H1 (cell line): ENCODE results near the gene THYN1. TPM values are rescaled to one million over a fixed set of nuclear protein-coding genes. Genes with fewer than 3 reads are reported as not detected.

Source experiments
- CTCF ChIA-PET: fragments of 300-600 bp; sonication (Branson Sonifier 250); formaldehyde crosslinking; loops from one replicate; lab custom pipeline; 2021; ENCODE audit not compliant: partially characterized antibody; lab: Charles Lee
- POLR2A ChIA-PET: fragments of 300-600 bp; sonication (Branson Sonifier 250); formaldehyde crosslinking; loops from one replicate; lab custom pipeline; 2021; ENCODE audit warnings: inconsistent platforms; ENCODE audit not compliant: partially characterized antibody; lab: Charles Lee
- DNase-seq, 2 experiments: peaks; one replicate each; pipeline versions ENCODE4 v3.0.0 to v3.0.0-alpha.2; 2010 to 2022; ENCODE audit warnings: low spot score in 2 of 2, low read depth in 1 of 2, mixed read lengths in 1 of 2
- FAIRE-seq: peaks from 2 replicates; lab custom pipeline; 2011; peaks lifted over from hg19 to GRCh38; lab: Jason Lieb, UNC
- H2AFZ ChIP-seq: 2 replicates; pipeline ENCODE4 v1.8.1; 2012; ENCODE audit warnings: low read length, inconsistent platforms
- H2AK5ac ChIP-seq: 2 replicates; pipeline ENCODE4 v1.6.1; 2013; ENCODE audit warnings: low read depth, low read length
- H2BK120ac ChIP-seq: replicated peaks from 2 replicates; pipeline ENCODE3; 2013; ENCODE audit warnings: low read depth, low read length, inconsistent platforms
- H2BK12ac ChIP-seq: 2 replicates; pipeline ENCODE4 v1.6.1; 2013; ENCODE audit warnings: low read depth, low read length
- H2BK15ac ChIP-seq: 2 replicates; pipeline ENCODE4 v1.6.1; 2013; ENCODE audit warnings: low read length
- H2BK20ac ChIP-seq: 2 replicates; pipeline ENCODE4 v1.6.1; 2013; ENCODE audit warnings: low read length
- H2BK5ac ChIP-seq: 2 replicates; pipeline ENCODE4 v1.6.1; 2013; ENCODE audit warnings: low read depth, low read length
- H3K14ac ChIP-seq: 2 replicates; pipeline ENCODE4 v1.6.1; 2013; ENCODE audit warnings: inconsistent platforms; ENCODE audit not compliant: insufficient read length
- H3K18ac ChIP-seq: 2 replicates; pipeline ENCODE4 v1.6.1; 2013; ENCODE audit warnings: low read length; ENCODE audit errors: extremely low read depth
- H3K23ac ChIP-seq: 2 replicates; pipeline ENCODE4 v1.6.1; 2013; ENCODE audit warnings: inconsistent platforms; ENCODE audit not compliant: insufficient read length
- H3K23me2 ChIP-seq: 2 replicates; pipeline ENCODE4 v1.6.1; 2013; ENCODE audit warnings: low read depth, low read length
- H3K27ac ChIP-seq: 2 replicates; pipeline ENCODE4 v1.6.1; 2011; ENCODE audit warnings: low read depth, low read length, inconsistent platforms
- H3K27me3 ChIP-seq, 4 experiments: replicated peaks in 1 of 4; 1 replicate in 1 of 4; 2 replicates in 3 of 4; pipeline versions ENCODE4 v1.6.1 to v1.8.1; 2011 to 2013; ENCODE audit warnings: low read length in 3 of 4, mild to moderate bottlenecking in 3 of 4, inconsistent platforms in 2 of 4, mixed read lengths in 2 of 4, moderate library complexity in 1 of 4; ENCODE audit not compliant: control insufficient read depth in 3 of 4, insufficient read depth in 3 of 4; ENCODE audit errors: extremely low read depth in 1 of 4
- H3K36me3 ChIP-seq, 4 experiments: 2 replicates each; pipeline versions ENCODE4 v1.6.1 to v1.8.1; 2011 to 2013; ENCODE audit warnings: mild to moderate bottlenecking in 4 of 4, low read length in 3 of 4, moderate library complexity in 2 of 4, control low read depth in 1 of 4, inconsistent platforms in 1 of 4; ENCODE audit not compliant: insufficient read depth in 4 of 4, control insufficient read depth in 2 of 4
- H3K4ac ChIP-seq: replicated peaks from 2 replicates; pipeline ENCODE3; 2013; ENCODE audit warnings: low read length, low read depth, mixed read lengths, inconsistent platforms; ENCODE audit not compliant: insufficient read length
- H3K4me1 ChIP-seq, 4 experiments: replicated peaks in 1 of 4; 1 replicate in 1 of 4; 2 replicates in 3 of 4; pipeline versions ENCODE4 v1.6.1 to v1.8.1; 2011 to 2013; ENCODE audit warnings: low read length in 3 of 4, inconsistent platforms in 2 of 4, mixed read lengths in 1 of 4; ENCODE audit not compliant: insufficient read depth in 4 of 4, control insufficient read depth in 3 of 4
- H3K4me2 ChIP-seq, 2 experiments: 2 replicates each; pipeline versions ENCODE4 v1.6.1 to v1.8.1; 2011 to 2013; ENCODE audit warnings: low read depth in 2 of 2, low read length in 2 of 2, control low read depth in 1 of 2, inconsistent platforms in 1 of 2, mild to moderate bottlenecking in 1 of 2; ENCODE audit not compliant: insufficient read depth in 1 of 2
- H3K4me3 ChIP-seq, 4 experiments: fragments of 200-600, 300-600 bp in 1 of 4; sonication (generic), shearing (Covaris generic), sonication (Bioruptor Twin) in 1 of 4; 2 replicates each; pipeline versions ENCODE4 v1.5.1 to v1.8.1; 2011 to 2016; ENCODE audit warnings: low read length in 4 of 4, low read depth in 3 of 4, control low read depth in 2 of 4, inconsistent platforms in 2 of 4, mild to moderate bottlenecking in 2 of 4, mixed read lengths in 1 of 4, moderate library complexity in 1 of 4; ENCODE audit not compliant: insufficient read depth in 2 of 4; ENCODE audit errors: extremely low read depth in 1 of 4
- H3K56ac ChIP-seq: replicated peaks from 2 replicates; pipeline ENCODE3; 2013; ENCODE audit warnings: low read depth, mild to moderate bottlenecking, mixed read lengths, low read length, inconsistent platforms; ENCODE audit not compliant: insufficient read length
- H3K79me1 ChIP-seq: 2 replicates; pipeline ENCODE4 v1.6.1; 2013; ENCODE audit warnings: low read depth, low read length, control low read depth
- H3K79me2 ChIP-seq, 2 experiments: 2 replicates each; pipeline versions ENCODE4 v1.6.1 to v1.8.1; 2012 to 2013; ENCODE audit warnings: low read length in 2 of 2, mild to moderate bottlenecking in 2 of 2, inconsistent platforms in 1 of 2; ENCODE audit not compliant: insufficient read depth in 2 of 2, control insufficient read depth in 1 of 2
- H3K9ac ChIP-seq, 4 experiments: replicated peaks in 1 of 4; 1 replicate in 1 of 4; 2 replicates in 3 of 4; pipeline versions ENCODE4 v1.6.1 to v1.8.1; 2011 to 2013; ENCODE audit warnings: low read depth in 3 of 4, low read length in 3 of 4, control low read depth in 2 of 4, mild to moderate bottlenecking in 2 of 4, moderate library complexity in 2 of 4, inconsistent platforms in 1 of 4; ENCODE audit errors: extremely low read depth in 1 of 4
- H3K9me3 ChIP-seq, 2 experiments: 2 replicates each; pipeline versions ENCODE4 v1.6.1 to v1.8.1; 2012 to 2013; ENCODE audit warnings: mild to moderate bottlenecking in 2 of 2, moderate library complexity in 2 of 2, control low read depth in 1 of 2, inconsistent platforms in 1 of 2, low read depth in 1 of 2, low read length in 1 of 2, mixed read lengths in 1 of 2; ENCODE audit not compliant: insufficient read depth in 2 of 2
- H4K20me1 ChIP-seq, 2 experiments: replicated peaks in 1 of 2; 2 replicates each; pipeline versions ENCODE3 to v1.8.1; 2011 to 2013; ENCODE audit warnings: inconsistent platforms in 2 of 2, low read length in 2 of 2, mild to moderate bottlenecking in 1 of 2; ENCODE audit not compliant: insufficient read depth in 2 of 2, control insufficient read depth in 1 of 2
- H4K5ac ChIP-seq: 2 replicates; pipeline ENCODE4 v1.6.1; 2013; ENCODE audit warnings: low read length, low read depth, mixed read lengths, inconsistent platforms; ENCODE audit not compliant: insufficient read length
- H4K8ac ChIP-seq: 2 replicates; pipeline ENCODE4 v1.8.0; 2013; ENCODE audit warnings: mild to moderate bottlenecking, moderate library complexity, low read length, inconsistent platforms; ENCODE audit not compliant: insufficient read depth; ENCODE audit errors: extremely low read depth
- H4K91ac ChIP-seq: replicated peaks from 2 replicates; pipeline ENCODE3; 2013; ENCODE audit warnings: low read length, mixed read lengths, inconsistent platforms; ENCODE audit not compliant: insufficient read length
- ASH2L ChIP-seq: fragments of 200-600, 300-600 bp; sonication (generic); IDR thresholded peaks from one replicate; pipeline ENCODE4 v1.7.1; 2017; ENCODE audit warnings: low read length
- BCL11A ChIP-seq, 2 experiments: IDR thresholded peaks; one replicate each; pipeline ENCODE4 v1.6.1; 2011; ENCODE audit warnings: low read depth in 2 of 2, low read length in 2 of 2, mild to moderate bottlenecking in 2 of 2
- CREB1 ChIP-seq: IDR thresholded peaks from 2 replicates; pipeline ENCODE4 v1.6.1; 2012; ENCODE audit warnings: inconsistent platforms
- E2F6 ChIP-seq: IDR thresholded peaks from 2 replicates; pipeline ENCODE4 v1.6.1; 2012; ENCODE audit warnings: inconsistent platforms
- GABPA ChIP-seq: IDR thresholded peaks from 2 replicates; pipeline ENCODE4 v1.6.1; 2011; ENCODE audit warnings: mild to moderate bottlenecking, low read length, moderate library complexity, borderline replicate concordance; ENCODE audit not compliant: insufficient read depth
- JUN ChIP-seq: IDR thresholded peaks from 2 replicates; pipeline ENCODE4 v1.6.1; 2011; ENCODE audit warnings: low read depth, mild to moderate bottlenecking, improper control_type of control experiment, low read length
- KDM5A ChIP-seq: fragments of 200-600 bp; IDR thresholded peaks from 2 replicates; pipeline ENCODE4 v1.7.1; 2012; ENCODE audit warnings: mild to moderate bottlenecking, low read length, inconsistent platforms, mixed read lengths
- RAD21 ChIP-seq, 2 experiments: IDR thresholded peaks in 1 of 2; conservative IDR thresholded peaks in 1 of 2; 2 replicates each; pipeline ENCODE4 v1.6.1; 2011; ENCODE audit warnings: low read depth in 2 of 2, low read length in 2 of 2, improper control_type of control experiment in 1 of 2, inconsistent platforms in 1 of 2, mild to moderate bottlenecking in 1 of 2, moderate library complexity in 1 of 2
- RNF2 ChIP-seq: fragments of 200-900, 300-1000 bp; sonication (generic); IDR thresholded peaks from 2 replicates; pipeline ENCODE4 v1.7.1; 2016; ENCODE audit warnings: borderline replicate concordance, low read depth, mild to moderate bottlenecking, antibody characterized with exemption, low read length; ENCODE audit not compliant: poor library complexity, severe bottlenecking; ENCODE audit errors: missing control alignments
- SP2 ChIP-seq: IDR thresholded peaks from 2 replicates; pipeline ENCODE4 v1.6.1; 2012; ENCODE audit warnings: mild to moderate bottlenecking, low read length, inconsistent platforms
- SUZ12 ChIP-seq: fragments of 200-600 bp; sonication (generic); IDR thresholded peaks from 2 replicates; pipeline ENCODE4 v1.6.1; 2012; ENCODE audit warnings: mild to moderate bottlenecking, inconsistent platforms, low read length, moderate library complexity, mixed read lengths
- TAF7 ChIP-seq: optimal IDR thresholded peaks from 2 replicates; pipeline ENCODE3; 2011; ENCODE audit warnings: low read depth, mild to moderate bottlenecking, inconsistent platforms, low read length, moderate library complexity, borderline replicate concordance
- TEAD4 ChIP-seq: IDR thresholded peaks from 2 replicates; pipeline ENCODE4 v1.6.1; 2012; ENCODE audit warnings: low read depth, low read length, inconsistent platforms, mixed read lengths
- WGBS, 2 experiments: shearing (Covaris generic) in 1 of 2; methylation state at CpG; one replicate each; pipeline versions ENCODE4 v1.1.6 to v1.1.7; 2013 to 2015; ENCODE audit warnings: low lambda C conversion rate in 2 of 2, mixed read lengths in 2 of 2, inconsistent platforms in 1 of 2, low coverage in 1 of 2, missing lambda C conversion rate in 1 of 2; ENCODE audit not compliant: insufficient replicate concordance in 2 of 2, insufficient coverage in 1 of 2, insufficient read length in 1 of 2; ENCODE audit errors: extremely low coverage in 1 of 2, missing lambda C conversion rate in 1 of 2; 5-methylcytosine and 5-hydroxymethylcytosine counted together
- polyA plus RNA-seq, 7 experiments: library from polyadenylated mRNA; depleted of rRNA in 3 of 7; stranded (reverse) in 5 of 7; unstranded in 2 of 7; fragments of >200 nt in 5 of 7; fragments of 200-250 nt in 2 of 7; gene quantifications; 1 replicate in 5 of 7; 2 replicates in 1 of 7; 4 replicates in 1 of 7; pipeline versions ENCODE4 v1.2.1 to v1.2.3, GENCODE V29; 2011 to 2013; ENCODE audit warnings: missing spikeins in 2 of 7, mixed read lengths in 2 of 7
- total RNA-seq: library from RNA; stranded (reverse); fragmentation: NEBNext Ultra II Directional; extraction: Animal tissue kit (Norgen Biotek cat#: 25700); gene quantifications from 2 replicates; pipeline ENCODE4 v1.2.1, GENCODE V29; 2021

Gene THYN1
- total and polyA plus RNA-seq, 2 of the 8 experiments (the other 6 are each of a cell fraction or from before 2014, with no cell fraction given) = 77.3 to 95.1 TPM

- H4K5ac ChIP-seq = no peak overlapping the region
- no peak overlapping the region for H3K4me2 ChIP-seq
- no peak overlapping the region for H3K4ac ChIP-seq
- H3K4me1 ChIP-seq = no peaks in the 10 kb centered on the region; a peak in 1 of 7 replicates
- no peak overlapping the region for H2AFZ ChIP-seq
- no peak overlapping the region for H3K27ac ChIP-seq
- no peaks in the 10 kb centered on the region for H3K27me3 ChIP-seq
- no peak overlapping the region for H2AK5ac ChIP-seq
- H3K79me1 ChIP-seq = peaks cover 15% of the 10 kb centered on the region; the same call in 1 of the 2 replicates
- no peak overlapping the region for H3K9ac ChIP-seq
- TF ChIP-seq KDM5A (no peak), SUZ12 (no peak), RNF2 (no peak), TEAD4 (no peak), E2F6 (no peak), CREB1 (no peak), JUN (no peak), BCL11A (IDR thresholded peaks at IDR 0.05; ENCODE audit: low read depth in 2 of 2, low read length in 2 of 2) (no peak), ASH2L (no peak), TAF7 (no peak), GABPA (no peak), RAD21 (IDR thresholded peaks at IDR 0.05 in 1 of 2, conservative IDR thresholded peaks at IDR 0.05 in 1 of 2; ENCODE audit: low read depth in 2 of 2, low read length in 2 of 2) (no peak), SP2 (no peak)
- ChIA-PET CTCF (interaction anchor here (1.3 to 1.4 kb wide), 2 partner anchors 14 to 17 kb away, joined by 3 to 5 read pairs; partner anchors contain the start of gene GLB1L3), POLR2A (interaction anchor here (1.2 to 2.0 kb wide), 2 partner anchors 17 to 24 kb away, joined by 4 read pairs; partner anchors contain the start of gene GLB1L3)
- H4K91ac ChIP-seq = no peak overlapping the region
- no peaks in the 10 kb centered on the region for H3K9me3 ChIP-seq
- peaks cover 11 to 53% (median 35%) of the 10 kb centered on the region in 4 experiments; a peak in 7 of 8 replicates for H3K36me3 ChIP-seq
- H4K20me1 ChIP-seq = peaks cover 2 to 4% of the 10 kb centered on the region in 2 experiments
- no peak overlapping the region for H2BK20ac ChIP-seq
- DNase-seq (no peak), FAIRE-seq (no peak)
- no peak overlapping the region for H2BK15ac ChIP-seq
- no peak overlapping the region for H2BK120ac ChIP-seq
- no peak overlapping the region for H4K8ac ChIP-seq
- H3K14ac ChIP-seq = no peak overlapping the region
- no peak overlapping the region for H3K18ac ChIP-seq
- H3K4me3 ChIP-seq = no peak overlapping the region
- H3K23me2 ChIP-seq = 0 out of 2 replicates have a peak, but pooled peaks cover 5% of the 10 kb centered on the region
- no peak overlapping the region for H2BK12ac ChIP-seq
- 88% methylated on average over 4 of the region's 4 CpGs; no CpG with 5 or more reads in 1 of the 2 experiments for WGBS, 2 experiments
- no peak overlapping the region for H3K56ac ChIP-seq
- no peak overlapping the region; the same call in 1 of the 2 replicates for H2BK5ac ChIP-seq
- H3K23ac ChIP-seq = no peak overlapping the region
- peaks cover 0 to 21% of the 10 kb centered on the region in 2 experiments; a peak in 2 of 4 replicates for H3K79me2 ChIP-seq
These were observed 5.4 kb upstream of the THYN1 start for GRCh38 chr11:134258577-134258976.
